HG03571 (cell line): ENCODE data around the gene LDOC1.
"Not testable (repeated sequence)": the region's sequence is repeated elsewhere in the genome, so short reads cannot be mapped to it uniquely, and the experiment has no call there.

Experiments
- ATAC-seq: cut with Tn5 transposase; IDR thresholded peaks from one replicate; pipeline ENCODE4 v1.9.1; 2021; ENCODE audit not compliant: unreplicated experiment

LDOC1 gene

DNA sequence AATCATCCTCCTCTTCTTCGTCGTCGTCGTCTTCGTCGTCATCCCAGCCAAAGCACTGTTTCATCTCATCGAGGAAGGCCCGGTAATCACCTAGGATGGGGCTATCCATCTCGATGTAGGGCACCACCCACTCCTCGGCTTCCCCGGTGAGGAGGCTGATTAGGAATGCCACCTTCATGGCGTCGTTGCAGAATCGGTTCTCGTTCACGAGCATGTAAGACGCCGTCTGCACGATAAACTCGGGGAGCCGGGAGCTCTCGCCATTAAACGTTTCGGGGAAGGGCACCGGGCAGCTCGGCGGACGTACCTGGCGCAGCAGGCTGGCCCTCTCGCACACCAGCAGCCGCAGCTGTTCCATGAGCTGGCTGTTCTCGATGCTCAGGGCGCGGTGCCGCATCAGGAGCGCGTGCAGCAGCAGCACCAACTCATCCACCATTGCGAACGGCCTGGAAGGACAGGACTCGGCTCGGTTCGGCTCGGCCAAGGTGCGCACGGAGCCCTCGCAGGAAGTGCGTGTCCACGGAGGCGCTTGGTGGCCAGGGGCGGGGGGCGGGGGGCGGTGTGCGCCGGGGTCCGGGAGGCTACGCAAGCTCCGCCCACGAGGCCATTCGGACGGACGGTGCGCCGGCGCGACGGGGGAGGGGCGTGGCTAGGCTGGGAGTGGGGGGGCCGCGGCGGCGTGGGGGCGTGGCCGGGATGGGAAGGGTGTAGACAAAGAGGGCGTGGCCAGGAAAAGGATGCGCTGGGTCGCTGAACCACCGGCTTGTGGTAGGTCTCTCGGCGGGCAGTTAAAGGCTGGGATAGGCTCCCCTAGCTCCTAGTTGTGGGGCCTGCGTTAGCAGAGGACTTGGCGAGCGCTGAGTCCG is at the start of gene LDOC1:
Gene LDOC1 (minus strand): TSS at position 544 of the 866 bp plus-strand sequence. CDS start 108 bp downstream, at position 436.
- ATAC-seq, result no peak

DNA sequence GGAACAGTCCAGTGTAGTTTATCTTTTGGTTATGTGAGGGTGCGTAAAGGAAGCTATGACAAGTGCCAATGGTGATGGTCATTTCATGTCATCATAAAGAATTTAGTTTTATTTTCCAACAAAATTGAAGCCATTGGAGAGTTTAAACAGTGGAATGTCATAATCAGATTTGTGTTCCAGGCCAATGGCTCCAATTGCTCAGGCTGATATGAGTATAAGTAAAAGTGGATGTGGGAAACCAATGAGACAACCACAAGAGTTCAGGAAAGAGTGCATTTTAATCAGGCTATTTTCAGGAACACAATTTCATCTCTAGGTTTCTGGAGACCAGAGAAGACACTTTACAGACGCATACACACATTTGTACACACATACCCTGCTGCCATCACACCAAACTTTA is 44.7 kb upstream of the LDOC1 start:
- no peak for ATAC-seq

DNA sequence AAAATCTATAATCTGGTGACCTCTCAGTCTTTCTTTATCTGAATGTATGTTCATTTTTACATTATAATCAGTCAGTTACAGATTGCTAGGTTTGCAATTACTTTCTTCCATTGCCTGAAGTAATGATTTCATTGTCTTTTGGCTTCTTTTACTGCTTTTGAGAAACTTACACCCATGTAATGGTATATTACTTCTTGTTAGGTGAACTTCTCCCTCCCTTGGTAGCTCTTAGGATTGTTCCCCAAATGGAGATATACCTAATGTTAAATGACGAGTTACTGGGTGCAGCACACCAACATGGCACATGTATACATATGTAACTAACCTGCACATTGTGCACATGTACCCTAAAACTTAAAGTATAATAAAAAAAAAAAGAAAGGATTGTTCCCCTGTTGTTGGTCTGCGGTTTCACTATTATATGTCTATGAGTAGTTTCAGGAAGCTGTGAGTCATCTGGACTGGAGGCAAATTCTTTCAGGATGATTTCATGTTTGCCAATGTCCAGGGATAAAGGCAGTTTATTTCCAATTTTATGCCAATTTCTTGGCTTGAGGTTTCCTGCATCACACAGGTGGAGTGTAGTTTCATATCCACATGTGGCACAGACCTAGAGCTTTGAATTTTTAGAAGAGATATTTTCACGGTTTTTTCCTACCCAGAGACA is 43.5 kb upstream of the LDOC1 start:
- ATAC-seq, result no peak

DNA sequence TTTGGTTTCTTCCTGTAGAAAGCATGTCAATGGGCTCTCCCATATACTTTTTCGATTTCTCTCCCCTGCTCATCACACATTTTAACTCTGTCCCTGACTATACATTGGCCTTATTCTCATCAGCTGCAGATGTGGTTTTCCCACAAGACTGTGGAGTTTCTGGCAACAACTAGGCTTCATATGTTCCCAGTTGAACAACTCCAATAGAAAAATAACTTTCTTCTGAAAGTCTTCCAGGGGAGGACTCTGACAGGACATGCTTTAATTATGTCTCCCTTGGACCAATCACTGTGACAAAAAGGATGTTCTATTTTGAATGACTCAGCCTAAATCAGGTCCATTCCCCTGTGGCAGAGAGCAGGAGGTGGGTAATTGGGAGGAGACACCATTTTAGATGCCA is 37.3 kb upstream of the LDOC1 start:
- no peak for ATAC-seq

DNA sequence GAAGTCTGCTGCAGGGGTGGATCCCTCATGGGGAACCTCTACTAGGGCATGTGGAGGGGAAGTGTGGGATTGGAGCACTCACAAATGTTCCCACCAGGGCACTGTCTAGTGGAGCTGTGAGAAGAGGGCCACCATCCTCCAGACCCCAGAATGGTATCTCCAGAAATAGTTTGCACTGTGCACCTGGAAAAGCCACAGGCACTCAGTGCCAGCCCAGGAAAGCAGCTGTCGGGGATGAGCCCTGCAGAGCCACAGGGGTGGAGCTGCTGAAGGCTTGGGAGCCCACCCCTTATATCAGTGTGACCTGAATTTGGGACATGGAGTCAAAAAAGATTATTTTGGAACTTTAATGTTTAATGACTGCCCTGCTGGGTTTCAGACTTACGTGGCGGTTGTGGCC is 25.0 kb upstream of the LDOC1 start:
- no peak for ATAC-seq

DNA sequence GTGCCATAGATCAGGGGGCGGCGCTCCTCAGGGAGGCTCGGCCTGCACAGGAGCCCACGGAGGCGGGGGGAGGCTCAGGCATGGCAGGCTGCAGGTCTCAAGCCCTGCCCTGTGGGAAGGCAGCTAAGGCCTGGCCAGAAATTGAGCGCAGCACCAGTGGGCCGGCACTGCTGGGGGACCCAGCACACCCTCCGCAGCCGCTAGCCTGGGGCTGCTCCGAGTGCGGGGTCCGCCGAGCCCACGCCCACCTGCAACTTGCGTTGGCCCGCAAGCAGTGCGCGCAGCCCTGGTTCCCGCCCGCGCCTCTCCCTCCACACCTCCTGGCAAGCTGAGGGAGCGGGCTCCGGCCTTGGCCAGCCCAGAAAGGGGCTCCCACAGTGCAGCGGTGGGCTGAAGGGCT is 11.6 kb upstream of the LDOC1 start:
- ATAC-seq, result not testable (repeated sequence)

DNA sequence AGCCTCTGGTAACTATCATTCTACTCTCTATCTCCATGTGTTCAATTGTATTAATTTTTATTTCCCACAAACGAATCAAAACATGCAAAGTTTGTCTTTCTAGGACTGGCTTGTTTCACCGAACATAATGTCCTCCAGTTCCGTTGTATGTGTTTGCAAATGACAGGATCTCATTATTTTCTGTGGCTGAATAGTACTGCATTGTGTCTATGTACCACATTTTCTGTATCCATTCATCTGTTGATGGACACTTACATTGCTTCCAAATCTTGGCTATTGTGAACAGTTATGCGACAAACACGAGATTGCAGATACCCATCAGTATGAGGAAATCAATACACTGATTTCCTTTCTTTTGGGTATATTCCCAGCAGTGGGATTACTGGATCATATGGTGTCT is 8.4 kb upstream of the LDOC1 start:
- ATAC-seq, result no peak

DNA sequence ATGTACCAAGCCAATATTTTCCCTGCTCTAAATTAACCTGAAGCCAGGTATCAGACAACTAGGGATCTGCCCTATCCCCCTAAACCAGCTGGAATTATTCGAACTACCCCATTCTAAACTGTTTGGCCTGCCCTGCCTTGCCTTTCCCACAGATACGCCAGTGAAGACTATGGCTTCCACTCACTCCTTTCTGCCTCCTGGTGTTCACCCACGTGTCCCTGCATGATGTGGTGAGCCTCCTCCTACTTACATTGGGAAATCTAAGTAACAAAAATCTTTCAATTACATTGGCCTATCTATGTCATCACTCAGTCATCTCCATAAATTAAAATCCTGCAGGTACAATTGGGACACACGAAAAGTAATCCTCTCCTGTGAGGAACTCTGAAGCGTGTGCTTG is 6.1 kb upstream of the LDOC1 start:
- ATAC-seq, result no peak

DNA sequence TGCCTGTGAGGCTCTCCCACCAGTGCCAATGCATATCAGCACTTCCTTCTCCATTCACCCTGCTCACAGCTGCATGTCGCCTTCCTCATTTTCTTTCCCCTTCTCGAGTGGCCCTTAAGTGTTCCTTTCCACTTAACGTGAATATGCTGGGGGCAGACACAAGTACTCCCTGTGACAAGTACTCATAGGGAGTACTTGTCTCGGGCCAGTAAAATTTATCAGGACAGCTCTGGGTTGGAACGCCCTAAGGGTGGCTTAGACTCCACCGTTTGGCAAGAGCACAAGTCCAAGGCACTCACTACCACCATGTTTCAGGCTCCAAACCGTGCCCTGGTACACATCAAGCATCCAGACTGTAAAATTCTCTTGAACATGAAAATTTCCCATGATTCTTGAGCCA is 3.9 kb upstream of the LDOC1 start:
- ATAC-seq, result no peak

DNA sequence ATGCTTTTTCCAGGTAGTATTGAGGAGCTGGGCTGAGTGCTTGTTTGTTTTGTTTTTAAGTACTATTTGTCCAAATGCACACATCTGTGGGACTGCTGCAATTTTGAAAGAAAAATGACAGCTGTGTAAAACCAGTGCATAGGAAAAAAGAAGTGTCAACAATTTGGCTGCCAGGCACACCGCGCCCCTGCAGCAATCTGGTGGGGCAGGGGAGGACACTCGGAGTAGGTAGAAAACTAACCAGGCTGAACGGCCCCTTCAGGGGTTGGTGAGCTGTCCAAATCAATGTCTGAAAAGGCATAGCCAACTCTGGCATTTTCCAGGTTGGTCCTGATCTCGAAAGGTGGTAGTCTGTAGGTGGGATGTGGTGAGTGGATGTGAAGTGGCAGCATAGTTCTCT is 1.1 kb downstream of the LDOC1 start:
- ATAC-seq, result no peak

DNA sequence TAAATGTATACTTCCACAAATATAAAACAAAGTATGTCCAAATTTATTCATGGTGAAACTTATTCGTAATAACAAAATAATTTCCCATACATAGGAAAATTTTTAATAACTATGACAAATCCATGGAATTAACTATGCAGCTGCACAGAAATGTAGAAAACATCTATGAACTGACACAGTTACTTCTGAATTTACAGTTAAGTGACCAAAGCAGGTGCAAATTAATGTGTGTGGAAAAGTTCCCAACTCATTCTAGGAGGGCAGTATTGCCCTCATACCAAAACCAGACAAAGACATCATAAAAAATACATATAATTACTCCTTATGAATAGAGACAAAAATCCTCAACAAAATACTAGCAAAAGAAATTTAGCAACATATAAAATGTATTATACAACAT is 12.5 kb downstream of the LDOC1 start:
- no peak for ATAC-seq

DNA sequence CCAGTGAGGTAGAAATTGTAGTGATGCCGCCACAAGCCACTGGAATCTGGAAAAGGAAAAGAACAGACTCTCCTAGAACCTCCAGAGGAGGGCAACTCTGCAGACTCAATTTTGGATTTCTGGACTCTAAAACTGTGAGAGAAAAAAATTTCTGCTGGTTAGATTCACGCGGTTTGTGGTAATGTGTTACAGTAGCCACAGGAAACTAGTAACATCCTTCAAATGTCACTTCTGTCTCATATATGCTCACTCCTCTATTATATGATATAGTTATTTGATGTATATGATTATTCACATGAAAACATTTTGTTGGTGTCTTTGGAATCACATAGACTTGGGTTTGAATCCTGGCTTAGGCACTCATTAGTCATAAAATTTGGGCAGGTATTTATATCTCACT is 18.8 kb downstream of the LDOC1 start:
- ATAC-seq, result no peak

DNA sequence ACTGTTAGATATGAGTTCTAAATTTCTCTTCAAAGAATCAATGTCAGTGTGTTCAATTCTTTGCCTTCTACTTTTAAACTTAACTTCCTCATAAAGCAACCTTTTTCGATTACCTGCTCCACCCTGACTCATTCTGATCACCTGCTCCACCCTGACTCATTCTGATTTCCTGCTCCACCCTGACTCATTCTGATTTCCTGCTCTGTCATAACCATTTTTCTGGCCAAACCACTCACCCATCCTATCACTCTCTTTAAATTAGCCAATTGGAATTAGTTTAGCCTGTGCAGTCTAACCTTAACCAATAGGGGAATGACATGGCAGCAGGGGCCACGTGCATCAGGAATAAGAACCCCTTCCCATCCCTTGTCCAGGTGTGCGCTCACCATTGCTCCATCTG is 21.7 kb downstream of the LDOC1 start:
- ATAC-seq, result not testable (repeated sequence)

DNA sequence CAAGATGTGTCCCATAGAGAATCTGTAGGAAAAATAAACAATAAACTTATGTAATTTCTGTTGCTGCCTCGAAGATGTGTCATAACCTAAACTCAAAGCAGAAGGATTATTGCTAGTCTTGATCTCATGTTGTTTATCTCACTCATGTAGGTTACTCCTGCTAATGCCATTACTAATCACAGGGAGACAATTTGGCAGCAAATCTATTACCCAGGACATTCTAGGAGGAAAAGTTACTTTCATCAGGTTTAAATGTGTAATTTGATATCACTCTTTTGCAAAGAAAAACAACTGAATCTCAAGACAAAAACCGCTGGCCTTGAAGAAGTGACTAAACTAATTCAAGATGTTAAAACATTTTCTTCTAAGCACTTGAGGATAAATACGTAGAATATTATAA is 34.0 kb downstream of the LDOC1 start:
- ATAC-seq, result no peak

DNA sequence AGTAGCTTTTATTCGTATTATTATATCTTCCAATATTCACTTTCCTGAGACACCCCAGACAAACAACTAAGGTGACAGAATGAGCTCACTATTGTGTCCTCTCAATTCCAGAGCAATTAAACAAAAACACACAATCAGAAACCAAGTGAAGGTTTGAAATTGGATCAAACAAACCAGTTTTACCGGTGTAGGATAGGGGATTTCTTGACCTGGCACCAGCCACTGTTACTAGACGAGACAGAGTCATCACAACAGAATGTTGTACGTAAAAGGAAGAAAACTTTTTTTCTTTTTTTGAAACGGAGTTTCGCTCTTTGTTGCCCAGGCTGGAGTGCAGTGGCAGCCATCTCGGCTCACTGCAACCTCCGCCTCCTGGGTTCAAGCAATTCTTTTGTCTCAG is 43.7 kb downstream of the LDOC1 start:
- ATAC-seq, result no peak

DNA sequence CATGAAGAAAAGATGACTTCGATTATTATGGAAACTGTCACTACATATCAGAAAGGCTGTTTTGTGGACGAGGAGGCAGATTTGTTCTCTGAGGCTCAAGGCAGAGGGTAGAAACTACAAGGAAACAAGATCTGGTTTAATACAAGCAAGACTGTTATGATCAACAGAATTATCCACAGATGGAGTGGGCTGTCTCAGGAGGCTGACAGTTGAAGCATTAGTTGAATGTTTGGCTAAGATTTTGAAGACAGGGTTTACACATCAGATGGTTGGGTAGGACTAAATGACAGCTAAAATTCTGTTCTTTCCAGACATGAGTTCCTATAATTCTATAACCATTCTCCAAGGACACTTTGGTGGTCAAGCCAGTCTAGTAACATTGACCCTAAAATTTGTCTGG is 49.8 kb downstream of the LDOC1 start:
- ATAC-seq, result no peak
